ENCODE data around the gene POMZP3. TPM values are rescaled to one million over a fixed set of nuclear protein-coding genes. Genes with fewer than 3 reads are reported as not detected.
"Not testable (repeated sequence)": the region's sequence is repeated elsewhere in the genome, so short reads cannot be mapped to it uniquely, and the experiment has no call there.

The POMZP3 gene
- total RNA-seq, 2 donors from 2014 or later = 4.2 to 7.9 TPM

- H3K4me3 ChIP-seq; H3K9me3 ChIP-seq; H3K27me3 ChIP-seq; DNase-seq; ATAC-seq; H3K36me3 ChIP-seq (replicated peaks in 1 of 2; ENCODE audit: insufficient read depth in 1 of 2, low read depth in 2 of 2); intact Hi-C loops (cut with DNase I); H3K27ac ChIP-seq: not testable (repeated sequence)
- H3K4me1 ChIP-seq = peaks cover 11% of the 10 kb centered on the region
- WGBS, 2 donors = 92 to 95% methylated on average over 2 to 3 of the region's 3 CpGs
Measured at GRCh38 chr7:76591033-76591432, 36.0 kb downstream of the POMZP3 start.

- intact Hi-C loops (cut with DNase I); H3K27ac ChIP-seq; ATAC-seq: not testable (repeated sequence)
Measured at GRCh38 chr7:76588586-76588985, 38.5 kb downstream of the POMZP3 start.

GRCh38 chr7:76586585-76587315 lies 40.3 kb downstream of the POMZP3 start:
- DNase-seq; H3K36me3 ChIP-seq (replicated peaks in 1 of 2; ENCODE audit: insufficient read depth in 1 of 2, low read depth in 2 of 2); H3K27me3 ChIP-seq; H3K9me3 ChIP-seq; H3K4me3 ChIP-seq; intact Hi-C loops (cut with DNase I): not testable (repeated sequence)
- peak overlapping the region in 1 of 4 donors; percentile 21 for H3K27ac ChIP-seq
- WGBS, 2 donors = 59 to 61% methylated on average over 2 of the region's 2 CpGs
- peaks cover 28% of the 10 kb centered on the region for H3K4me1 ChIP-seq
- peak; percentile 54 for ATAC-seq

More at GRCh38 chr7:76588586-76588985, 38.5 kb downstream of the POMZP3 start:
- not testable (repeated sequence) for DNase-seq; H3K36me3 ChIP-seq (replicated peaks in 1 of 2; ENCODE audit: insufficient read depth in 1 of 2, low read depth in 2 of 2); H3K27me3 ChIP-seq; H3K9me3 ChIP-seq; H3K4me3 ChIP-seq
- no CpG with 5 or more reads among the region's 1 CpG for WGBS, 2 donors
- peaks cover 17% of the 10 kb centered on the region for H3K4me1 ChIP-seq

GRCh38 chr7:76583636-76584281 lies 43.3 kb downstream of the POMZP3 start:
- ATAC-seq; H3K27me3 ChIP-seq; H3K9me3 ChIP-seq; H3K4me3 ChIP-seq; H3K36me3 ChIP-seq (replicated peaks in 1 of 2; ENCODE audit: insufficient read depth in 1 of 2, low read depth in 2 of 2); DNase-seq; intact Hi-C loops (cut with DNase I): not testable (repeated sequence)
- WGBS, 2 donors = 43 to 57% methylated on average over 4 to 5 of the region's 5 CpGs
- Histone ChIP-seq H3K4me1 (peaks cover 28% of the 10 kb centered on the region), H3K27ac (peak overlapping the region; percentile 29 to 63 (median 50))

- intact Hi-C loops (cut with DNase I); H3K27me3 ChIP-seq; H3K9me3 ChIP-seq; H3K36me3 ChIP-seq (replicated peaks in 1 of 2; ENCODE audit: insufficient read depth in 1 of 2, low read depth in 2 of 2); H3K4me3 ChIP-seq: not testable (repeated sequence)
- DNase-seq (peak; percentile 69 to 82 (median 80)), ATAC-seq (peak; percentile 97)
- Histone ChIP-seq H3K4me1 (peaks cover 28% of the 10 kb centered on the region), H3K27ac (peak overlapping the region in 3 of 4 donors; percentile 29 to 63 (median 61))
- 6 to 28% methylated on average over 2 of the region's 2 CpGs for WGBS, 2 donors
Measured at GRCh38 chr7:76582848-76583631, 44.0 kb downstream of the POMZP3 start.

- H3K4me3 ChIP-seq; ATAC-seq; H3K36me3 ChIP-seq (replicated peaks in 1 of 2; ENCODE audit: insufficient read depth in 1 of 2, low read depth in 2 of 2); H3K27me3 ChIP-seq; H3K9me3 ChIP-seq; H3K27ac ChIP-seq; H3K4me1 ChIP-seq; intact Hi-C loops (cut with DNase I): not testable (repeated sequence)
- DNase-seq = peak; percentile 23 to 49 (median 42)
- 22 to 40% methylated on average over 3 of the region's 3 CpGs for WGBS, 2 donors
Measured at GRCh38 chr7:76575919-76576655, 51.0 kb downstream of the POMZP3 start.

GRCh38 chr7:76575431-76575830 lies 51.6 kb downstream of the POMZP3 start:
- H3K9me3 ChIP-seq; DNase-seq; H3K27me3 ChIP-seq; ATAC-seq; H3K4me3 ChIP-seq; intact Hi-C loops (cut with DNase I); H3K27ac ChIP-seq; H3K36me3 ChIP-seq (replicated peaks in 1 of 2; ENCODE audit: insufficient read depth in 1 of 2, low read depth in 2 of 2); H3K4me1 ChIP-seq: not testable (repeated sequence)
- 90 to 100% methylated on average over 1 of the region's 2 CpGs for WGBS, 2 donors

GRCh38 chr7:76572296-76572695 lies 54.8 kb downstream of the POMZP3 start:
- ATAC-seq; H3K27me3 ChIP-seq; H3K9me3 ChIP-seq; H3K36me3 ChIP-seq (replicated peaks in 1 of 2; ENCODE audit: insufficient read depth in 1 of 2, low read depth in 2 of 2); intact Hi-C loops (cut with DNase I); DNase-seq; H3K4me3 ChIP-seq; H3K27ac ChIP-seq: not testable (repeated sequence)
- WGBS, 2 donors = 80 to 81% methylated on average over 3 of the region's 3 CpGs
- peaks cover 20% of the 10 kb centered on the region for H3K4me1 ChIP-seq

GRCh38 chr7:76570324-76570775 lies 56.7 kb downstream of the POMZP3 start:
- H3K36me3 ChIP-seq (replicated peaks in 1 of 2; ENCODE audit: insufficient read depth in 1 of 2, low read depth in 2 of 2); H3K27ac ChIP-seq; H3K9me3 ChIP-seq; intact Hi-C loops (cut with DNase I); H3K4me3 ChIP-seq; ATAC-seq; H3K27me3 ChIP-seq: not testable (repeated sequence)
- H3K4me1 ChIP-seq = peaks cover 14% of the 10 kb centered on the region
- peak in 1 of 4 donors; percentile 7 for DNase-seq
- 60 to 66% methylated on average over 4 of the region's 4 CpGs for WGBS, 2 donors

- H3K36me3 ChIP-seq (replicated peaks in 1 of 2; ENCODE audit: insufficient read depth in 1 of 2, low read depth in 2 of 2); H3K4me3 ChIP-seq; intact Hi-C loops (cut with DNase I); H3K27ac ChIP-seq; H3K27me3 ChIP-seq; H3K9me3 ChIP-seq; DNase-seq: not testable (repeated sequence)
- H3K4me1 ChIP-seq = peaks cover 14% of the 10 kb centered on the region
- ATAC-seq = peak; percentile 52
Measured at GRCh38 chr7:76568742-76569141, 58.3 kb downstream of the POMZP3 start.

GRCh38 chr7:76567753-76568152 lies 59.3 kb downstream of the POMZP3 start:
- ATAC-seq; H3K27ac ChIP-seq; DNase-seq; intact Hi-C loops (cut with DNase I); H3K27me3 ChIP-seq; H3K36me3 ChIP-seq (replicated peaks in 1 of 2; ENCODE audit: insufficient read depth in 1 of 2, low read depth in 2 of 2); H3K9me3 ChIP-seq; H3K4me3 ChIP-seq: not testable (repeated sequence)
- H3K4me1 ChIP-seq = peaks cover 14% of the 10 kb centered on the region

All from body of pancreas (tissue), 4 donors.